ENCODE measurements around the gene RNF6.

GRCh38 chr13:26220575-26220974 lies 1.5 kb downstream of the RNF6 start:
- TF ChIP-seq EP300 (IDR thresholded peaks at IDR 0.05): no peak
- no peak for TF ChIP-seq POLR2AphosphoS5 (IDR thresholded peaks at IDR 0.05)

Data from esophagus muscularis mucosa (tissue), 3 donors.